GM18502 (cell line): ENCODE data around the gene TTC12.

Experiments
- ATAC-seq: cut with Tn5 transposase; IDR thresholded peaks from one replicate; pipeline ENCODE4 v1.9.1; 2021; ENCODE audit warnings: mild to moderate bottlenecking; ENCODE audit not compliant: unreplicated experiment, poor library complexity

The TTC12 gene, protein sequence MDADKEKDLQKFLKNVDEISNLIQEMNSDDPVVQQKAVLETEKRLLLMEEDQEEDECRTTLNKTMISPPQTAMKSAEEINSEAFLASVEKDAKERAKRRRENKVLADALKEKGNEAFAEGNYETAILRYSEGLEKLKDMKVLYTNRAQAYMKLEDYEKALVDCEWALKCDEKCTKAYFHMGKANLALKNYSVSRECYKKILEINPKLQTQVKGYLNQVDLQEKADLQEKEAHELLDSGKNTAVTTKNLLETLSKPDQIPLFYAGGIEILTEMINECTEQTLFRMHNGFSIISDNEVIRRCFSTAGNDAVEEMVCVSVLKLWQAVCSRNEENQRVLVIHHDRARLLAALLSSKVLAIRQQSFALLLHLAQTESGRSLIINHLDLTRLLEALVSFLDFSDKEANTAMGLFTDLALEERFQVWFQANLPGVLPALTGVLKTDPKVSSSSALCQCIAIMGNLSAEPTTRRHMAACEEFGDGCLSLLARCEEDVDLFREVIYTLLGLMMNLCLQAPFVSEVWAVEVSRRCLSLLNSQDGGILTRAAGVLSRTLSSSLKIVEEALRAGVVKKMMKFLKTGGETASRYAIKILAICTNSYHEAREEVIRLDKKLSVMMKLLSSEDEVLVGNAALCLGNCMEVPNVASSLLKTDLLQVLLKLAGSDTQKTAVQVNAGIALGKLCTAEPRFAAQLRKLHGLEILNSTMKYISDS

DNA sequence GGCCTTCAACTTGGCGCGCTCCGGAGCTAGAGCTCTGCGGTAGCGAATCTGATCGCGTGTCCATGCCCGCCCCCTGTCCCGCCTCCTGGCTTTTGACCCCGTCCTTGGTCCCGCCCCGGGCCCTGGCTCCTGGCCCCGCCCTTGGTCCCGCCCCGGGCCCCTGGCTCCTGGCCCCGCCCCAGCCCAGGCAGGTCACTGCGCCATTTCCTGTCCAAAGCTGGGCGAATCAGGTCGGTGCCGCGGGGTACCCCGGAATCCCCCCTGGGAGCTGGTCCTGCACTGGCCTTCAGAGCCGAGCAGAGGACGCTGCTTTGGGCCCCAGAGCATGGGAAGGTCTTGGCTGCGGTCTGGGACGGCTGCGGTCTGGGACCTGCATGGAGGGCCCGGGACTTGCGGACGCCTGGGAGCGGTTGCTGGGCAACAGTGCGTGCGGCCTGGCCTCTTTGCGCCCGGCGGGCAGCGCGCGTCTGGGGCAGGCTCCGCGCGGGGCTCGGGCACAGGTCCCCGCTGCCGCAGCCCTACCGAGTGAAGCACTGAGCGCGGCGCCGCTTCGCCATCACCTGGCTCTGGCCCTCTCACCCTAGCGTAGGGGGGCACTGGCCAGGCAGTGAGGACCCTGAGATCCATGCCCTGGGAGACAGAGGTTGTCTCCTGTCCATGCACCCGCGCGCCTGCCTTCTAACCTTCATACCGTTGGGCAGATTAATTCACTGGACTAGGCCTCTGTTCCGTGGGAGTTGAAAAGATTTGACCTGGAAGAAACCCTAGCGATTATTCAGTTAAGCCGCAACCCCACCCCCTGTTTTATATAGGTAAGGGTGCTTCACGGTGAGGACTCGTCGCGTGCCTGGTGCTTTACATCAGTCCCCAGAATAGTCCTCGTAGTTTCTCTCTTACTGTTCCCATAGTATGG, at the start of gene TTC12:
Gene TTC12 (plus strand): TSS at position 195 of the 913 bp plus-strand sequence. CDS start 1,675 bp downstream, outside the sequence.
- ATAC-seq: peak; percentile 98

DNA sequence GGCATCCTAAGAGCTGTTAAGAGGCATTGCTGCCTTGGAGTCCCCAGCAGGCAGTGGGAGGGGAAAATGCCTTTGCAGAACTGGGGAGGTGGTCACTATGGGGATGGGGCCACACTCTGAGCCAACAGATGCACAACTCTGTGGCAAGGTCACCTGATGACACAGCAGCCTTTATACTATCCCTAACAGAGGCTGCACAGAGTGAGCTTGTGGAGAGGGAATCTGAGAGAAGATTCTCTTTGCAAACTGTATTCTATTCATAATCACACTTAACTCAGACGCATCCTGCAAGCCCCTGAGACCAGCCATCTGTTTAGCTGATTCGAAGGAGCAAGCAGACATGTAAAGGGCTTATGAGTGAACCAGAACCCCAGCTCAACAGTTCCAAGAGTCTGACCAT, 49.0 kb upstream of the TTC12 start:
- no peak for ATAC-seq

- ATAC-seq: no peak
Measured at GRCh38 chr11:113267493-113267892, 46.9 kb upstream of the TTC12 start.

- ATAC-seq: no peak
Measured at GRCh38 chr11:113269096-113269495, 45.3 kb upstream of the TTC12 start.

DNA sequence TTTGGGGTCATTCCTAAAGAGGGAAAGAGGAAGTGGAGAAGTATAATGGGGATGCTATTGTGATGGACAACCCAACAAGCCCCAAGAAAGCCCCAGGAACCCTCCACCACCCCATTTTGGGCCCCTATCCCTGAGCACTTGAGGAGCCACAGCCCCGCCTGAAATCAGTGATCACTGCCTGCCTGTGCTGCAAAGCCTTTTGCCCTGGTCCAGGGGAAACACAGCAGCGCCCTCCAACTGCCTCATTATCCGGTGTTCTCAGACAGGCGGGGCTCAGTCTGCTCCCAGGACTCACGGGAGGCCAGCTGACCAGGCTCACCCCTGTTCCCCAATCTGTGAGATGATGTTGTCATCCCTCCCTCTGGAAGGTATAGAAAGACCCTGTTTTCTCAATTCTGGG, 44.7 kb upstream of the TTC12 start:
- ATAC-seq: no peak

DNA sequence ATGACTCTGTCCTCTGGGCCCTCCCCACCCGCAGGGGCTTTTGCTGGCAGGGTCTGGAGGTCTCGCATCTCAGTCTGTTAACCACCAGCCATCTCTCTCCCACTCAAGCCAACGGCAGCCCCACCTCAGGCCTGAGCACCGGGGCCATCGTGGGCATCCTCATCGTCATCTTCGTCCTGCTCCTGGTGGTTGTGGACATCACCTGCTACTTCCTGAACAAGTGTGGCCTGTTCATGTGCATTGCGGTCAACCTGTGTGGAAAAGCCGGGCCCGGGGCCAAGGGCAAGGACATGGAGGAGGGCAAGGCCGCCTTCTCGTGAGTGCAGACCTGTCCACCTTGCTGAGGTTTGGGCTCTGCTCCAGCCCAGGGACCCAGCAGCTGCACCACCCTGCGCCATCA, 44.3 kb upstream of the TTC12 start:
- ATAC-seq: no peak

DNA sequence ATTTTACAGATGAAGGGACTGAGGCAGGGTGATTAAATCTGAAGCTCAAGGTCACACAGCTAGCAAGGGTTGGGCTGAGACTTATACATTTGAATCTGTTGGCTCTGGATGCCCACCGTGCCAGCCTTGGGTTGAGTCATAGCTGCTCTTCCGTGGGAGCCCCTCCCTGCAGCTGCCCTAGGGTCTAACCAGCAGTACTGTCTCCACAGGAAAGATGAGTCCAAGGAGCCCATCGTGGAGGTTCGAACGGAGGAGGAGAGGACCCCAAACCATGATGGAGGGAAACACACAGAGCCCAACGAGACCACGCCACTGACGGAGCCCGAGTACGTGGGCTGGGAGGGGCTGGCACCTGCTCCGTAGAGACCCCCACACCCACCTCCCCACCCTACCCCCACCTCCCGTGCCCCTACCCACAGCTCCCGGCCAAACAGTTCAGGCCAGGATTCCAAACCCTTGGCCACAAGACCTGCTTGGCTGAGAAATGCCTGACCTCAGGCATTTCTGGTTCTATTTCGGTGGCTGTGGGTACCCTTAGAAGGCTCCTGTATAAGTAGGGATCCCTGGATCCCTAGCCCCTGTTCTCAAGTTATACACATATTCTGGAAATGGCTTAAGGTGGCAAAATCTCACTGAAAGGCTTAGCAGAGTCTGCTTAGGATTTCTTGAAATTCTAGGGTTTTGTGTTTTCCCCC, 42.7 kb upstream of the TTC12 start:
- ATAC-seq: no peak

DNA sequence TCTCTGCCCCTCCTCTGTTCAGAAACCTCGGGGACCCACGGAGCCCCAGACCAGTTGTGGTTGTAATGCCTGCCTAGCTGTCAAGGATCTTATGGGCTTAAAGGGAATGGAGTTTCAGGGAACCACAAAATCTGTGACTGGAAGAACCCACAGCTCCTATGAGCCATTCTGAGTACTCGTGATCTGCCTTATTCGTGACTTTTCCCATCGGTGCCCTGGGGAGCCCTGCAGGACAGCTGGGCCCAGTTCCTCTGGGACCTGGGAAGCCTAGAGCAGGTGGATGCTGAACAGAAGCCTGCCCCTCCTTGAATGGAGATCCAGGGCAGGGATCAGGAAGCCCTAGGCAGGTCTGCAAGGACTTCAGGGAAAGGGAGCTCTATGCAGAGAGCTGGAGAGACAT, 42.1 kb upstream of the TTC12 start:
- no peak for ATAC-seq

- no peak for ATAC-seq
Measured at GRCh38 chr11:113272927-113273615, 41.3 kb upstream of the TTC12 start.

DNA sequence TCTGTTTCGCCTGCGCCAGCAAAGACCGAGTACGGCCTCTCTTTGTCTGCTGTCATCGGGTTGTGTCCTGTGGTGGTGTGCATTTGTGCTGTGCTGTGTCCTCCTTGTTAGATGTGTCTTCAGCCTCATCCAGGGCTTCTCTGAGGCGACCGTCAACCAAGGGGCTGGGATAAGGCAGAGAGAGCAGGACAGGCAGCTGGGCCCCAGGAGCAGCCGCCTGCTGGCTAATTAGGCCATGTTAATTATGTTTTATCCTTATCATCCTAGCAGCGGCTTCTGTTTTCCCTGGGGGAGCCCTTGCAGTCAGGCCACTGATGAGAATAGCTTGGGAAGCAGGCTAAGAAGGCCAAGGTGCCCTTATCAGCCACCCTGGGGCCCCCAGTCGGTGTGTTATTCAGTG, 40.7 kb upstream of the TTC12 start:
- ATAC-seq: no peak

DNA sequence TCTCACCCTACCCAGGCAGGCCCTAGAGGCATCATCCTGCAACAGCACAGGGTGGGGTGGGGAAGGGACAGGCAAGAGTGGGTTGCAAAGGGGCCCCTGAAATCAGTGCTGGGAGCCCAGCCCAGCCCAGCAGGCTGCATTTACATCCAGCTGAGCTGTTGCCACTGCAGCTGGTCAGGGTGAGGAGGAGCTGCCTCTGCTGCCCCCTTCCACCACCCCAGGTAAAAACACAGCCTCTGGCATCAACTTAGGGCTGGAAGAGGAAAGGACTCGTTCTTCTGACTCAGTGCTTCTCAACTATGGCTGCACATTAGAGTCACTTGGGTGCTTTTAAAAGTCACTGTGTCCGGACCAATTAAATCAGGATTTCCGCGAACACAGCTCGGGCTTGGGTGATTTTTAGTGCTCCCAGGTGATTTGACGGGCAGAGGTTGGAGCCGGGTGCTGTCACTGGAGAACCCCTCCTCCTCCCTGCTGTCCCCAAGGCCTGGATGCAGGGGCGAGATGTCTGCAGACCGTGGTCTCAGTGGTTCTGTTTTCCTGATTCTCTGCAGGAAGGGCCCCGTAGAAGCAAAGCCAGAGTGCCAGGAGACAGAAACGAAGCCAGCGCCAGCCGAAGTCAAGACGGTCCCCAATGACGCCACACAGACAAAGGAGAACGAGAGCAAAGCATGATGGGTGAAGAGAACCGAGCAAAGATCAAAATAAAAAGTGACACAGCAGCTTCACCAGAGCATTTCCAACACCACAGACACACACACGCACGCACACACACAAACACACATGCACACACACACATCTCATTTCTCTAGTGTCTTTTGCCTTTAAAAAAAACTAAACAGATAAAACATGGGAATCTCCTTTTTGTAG, 39.4 kb upstream of the TTC12 start:
- ATAC-seq: no peak

- no peak for ATAC-seq
Measured at GRCh38 chr11:113275602-113276001, 38.8 kb upstream of the TTC12 start.

DNA sequence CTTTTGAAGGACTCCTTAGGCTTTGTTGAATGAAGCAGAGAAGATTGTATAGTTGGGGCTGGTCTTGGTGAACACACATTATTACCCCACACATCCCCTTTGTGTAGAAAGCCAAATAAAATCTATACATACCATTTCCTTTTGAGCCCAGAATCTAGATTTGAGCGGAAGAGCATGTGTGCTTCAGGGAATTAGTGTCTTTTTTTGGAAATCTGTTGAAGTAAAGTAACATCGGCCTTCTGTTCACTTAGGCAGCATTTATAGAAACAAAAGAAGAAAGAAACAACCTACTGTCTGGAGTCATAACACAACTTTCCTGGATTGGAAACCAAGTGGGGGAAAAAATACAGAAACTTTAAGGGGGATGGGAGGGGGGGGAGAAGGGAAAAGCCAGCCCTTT, 37.9 kb upstream of the TTC12 start:
- ATAC-seq: no peak

DNA sequence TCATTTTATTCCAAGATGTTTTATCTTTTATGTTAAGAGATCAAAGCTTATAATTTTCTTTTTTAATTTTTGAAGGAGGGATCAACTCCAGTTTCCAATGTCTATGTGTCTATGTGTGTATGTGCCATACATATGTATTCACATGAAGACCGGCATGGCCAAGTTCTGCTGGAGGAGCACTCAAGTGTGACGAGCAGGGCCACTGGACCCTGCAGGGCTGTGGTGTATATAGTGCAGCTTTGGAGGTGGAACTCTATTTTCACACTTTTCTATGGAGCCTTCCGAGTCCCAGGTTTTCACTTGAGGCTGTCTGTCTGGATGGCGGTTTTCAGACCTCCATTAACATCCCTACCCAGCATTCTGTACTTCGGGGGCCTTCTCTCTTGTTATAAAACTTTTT, 36.5 kb upstream of the TTC12 start:
- ATAC-seq: no peak

DNA sequence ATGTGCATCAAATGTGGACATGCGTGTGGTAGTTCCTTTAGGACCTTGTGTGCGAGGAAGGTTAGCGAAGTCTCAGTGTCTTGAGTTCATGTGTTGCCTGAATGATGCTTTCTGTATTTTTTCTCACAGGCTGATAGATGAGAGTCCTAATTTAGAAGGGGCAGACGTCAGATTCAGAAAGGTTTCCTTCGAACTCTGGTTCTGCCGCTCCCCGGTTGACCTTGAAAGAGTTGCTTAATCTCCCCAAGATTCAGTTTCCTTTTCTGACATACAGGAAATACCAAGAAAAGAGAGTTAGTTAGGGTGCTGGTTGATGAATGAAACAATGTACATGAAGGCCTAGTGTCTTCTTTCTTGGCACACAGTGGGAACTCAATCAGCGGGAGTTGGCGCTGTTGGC, 35.9 kb upstream of the TTC12 start:
- no peak for ATAC-seq

GRCh38 chr11:113278925-113279324, 35.5 kb upstream of the TTC12 start:
- ATAC-seq: no peak

DNA sequence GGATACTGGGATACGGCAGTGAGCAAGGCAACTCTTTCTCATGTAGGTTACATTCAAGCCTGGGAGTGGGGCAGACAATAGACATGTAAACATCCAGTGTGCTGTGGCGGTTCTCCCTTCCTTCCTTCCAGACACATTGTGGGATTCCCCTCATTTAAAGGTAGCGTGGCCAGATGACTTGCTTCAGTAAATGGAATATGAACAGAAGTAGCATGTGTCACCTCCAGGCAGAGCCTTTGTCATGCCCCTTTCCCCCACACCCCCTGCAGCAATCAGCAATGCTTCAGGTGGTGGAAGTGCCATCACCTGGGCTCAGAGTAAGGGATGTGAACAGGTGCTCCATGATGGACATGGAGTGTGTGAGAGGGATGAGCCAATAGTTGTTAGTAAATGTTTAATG, 34.8 kb upstream of the TTC12 start:
- ATAC-seq: no peak

- no peak for ATAC-seq
Measured at GRCh38 chr11:113281052-113281725, 33.2 kb upstream of the TTC12 start.
